ENCODE measurements around the gene SPDYC. TPM values are rescaled to one million over a fixed set of nuclear protein-coding genes. Genes with fewer than 3 reads are reported as not detected.

SPDYC gene
- total RNA-seq, 2 experiments from 2014 or later: not detected

- BruUV-seq (replicated peaks): no TSS peak
- Histone ChIP-seq H2AFZ (ENCODE audit: low read length) (peak within 1 kb of the TSS; percentile 78), H3K9me3 (ENCODE audit: low read length) (no peaks in the 10 kb centered on the region), H3K79me2 (ENCODE audit: insufficient read depth, low read depth, low read length) (peaks cover 52% of the 10 kb centered on the region), H3K27ac (ENCODE audit: low read depth, low read length, poor library complexity, severe bottlenecking) (peak within 1 kb of the TSS; percentile 98), H3K36me3 (ENCODE audit: insufficient read depth, low read length) (peaks cover 46% of the 10 kb centered on the region), H4K20me1 (ENCODE audit: insufficient read depth, low read length) (no peaks in the 10 kb centered on the region), H3K4me2 (ENCODE audit: low read length) (peak within 1 kb of the TSS; percentile 99), H3K4me1 (ENCODE audit: insufficient read depth, low read length, poor library complexity, severe bottlenecking) (peaks cover 43% of the 10 kb centered on the region), H3K9me2 (ENCODE audit: insufficient read depth, low read length) (no peaks in the 10 kb centered on the region), H3K4me3 (ENCODE audit: low read depth, low read length, poor library complexity, severe bottlenecking) (peak within 1 kb of the TSS; percentile 98)
- DNase-seq (ENCODE audit: low spot score): peak; percentile 94
- ChIA-PET POLR2A (interaction anchor here (0.5 to 6.1 kb wide), 14 partner anchors 9 to 373 kb away, joined by 3 to 47 read pairs (median 4); partner anchors contain the start of genes ARL2, CAPN1, FAU and MRPL49), CTCF (ENCODE audit: unreplicated experiment) (interaction anchor here (0.5 kb wide), 1 partner anchor 79 kb away, joined by 3 read pairs; no protein-coding TSS in a partner anchor)
- no peak for TF ChIP-seq EZH2phosphoT487 (IDR thresholded peaks at IDR 0.05; ENCODE audit: borderline replicate concordance, low read depth, low read length)
- no peak for TF ChIP-seq CTCF (conservative IDR thresholded peaks at IDR 0.05; ENCODE audit: low read length)
- intact Hi-C loops (cut with micrococcal nuclease; ENCODE audit: unreplicated experiment): loop anchor here (5.0 kb wide), 2 partner anchors 33 to 282 kb away; no protein-coding TSS in a partner anchor
Observed at GRCh38 chr11:65134240-65134951, 35.6 kb upstream of the SPDYC start, which contains the start of gene SYVN1. TSS of gene SYVN1 (minus strand) at chr11:65134519. CDS start at chr11:65133601, 918 bp downstream.

DNA sequence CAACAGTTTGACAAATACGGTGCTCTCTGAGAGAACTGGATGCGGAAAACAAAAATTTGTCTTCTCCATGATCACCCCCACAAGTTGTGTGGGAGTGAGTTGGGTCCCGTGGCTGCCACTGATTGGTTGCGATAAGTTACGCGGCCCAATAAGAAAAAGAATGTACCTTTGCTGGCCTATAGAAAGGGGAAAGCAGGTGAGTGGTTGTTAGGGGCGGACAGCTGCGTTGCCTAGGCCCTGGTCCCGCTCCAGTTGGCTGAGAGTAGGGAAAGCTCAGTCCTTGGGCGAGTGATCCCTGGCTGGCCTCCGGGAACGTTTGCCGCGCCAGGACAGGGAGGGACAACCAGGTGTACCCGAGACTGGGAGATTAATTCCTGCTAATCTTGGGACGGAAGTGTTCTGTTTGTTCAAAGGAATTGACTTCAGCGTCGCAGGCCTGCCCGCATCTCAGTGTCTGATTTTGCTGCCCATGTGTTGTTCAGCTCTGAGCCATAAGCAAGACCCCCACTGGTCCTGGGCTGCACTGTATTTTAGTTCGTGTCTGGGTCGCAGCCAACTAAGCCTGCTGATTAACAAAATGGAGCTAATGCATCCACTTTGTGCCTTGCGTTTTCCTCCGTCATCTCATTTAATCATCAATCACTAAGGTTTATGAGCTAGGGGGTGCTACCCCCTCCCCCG is 34.9 kb upstream of the SPDYC start:
- Histone ChIP-seq H3K4me3 (ENCODE audit: low read depth, low read length, poor library complexity, severe bottlenecking) (peak overlapping the region; percentile 98), H3K4me2 (ENCODE audit: low read length) (peak overlapping the region; percentile 99), H3K9me2 (ENCODE audit: insufficient read depth, low read length) (no peaks in the 10 kb centered on the region), H4K20me1 (ENCODE audit: insufficient read depth, low read length) (no peaks in the 10 kb centered on the region), H3K9me3 (ENCODE audit: low read length) (no peaks in the 10 kb centered on the region), H3K27ac (ENCODE audit: low read depth, low read length, poor library complexity, severe bottlenecking) (peak overlapping the region; percentile 98), H3K4me1 (ENCODE audit: insufficient read depth, low read length, poor library complexity, severe bottlenecking) (peaks cover 36% of the 10 kb centered on the region), H3K79me2 (ENCODE audit: insufficient read depth, low read depth, low read length) (peaks cover 46% of the 10 kb centered on the region), H2AFZ (ENCODE audit: low read length) (peak overlapping the region; percentile 78), H3K36me3 (ENCODE audit: insufficient read depth, low read length) (peaks cover 39% of the 10 kb centered on the region)
- BruUV-seq (replicated peaks): TSS peak; percentile 70
- ChIA-PET CTCF (ENCODE audit: unreplicated experiment) (interaction anchor here (0.5 to 1.5 kb wide), 2 partner anchors 47 to 80 kb away, joined by 3 to 5 read pairs; partner anchors contain the start of gene CAPN1), POLR2A (interaction anchor here (0.5 to 6.1 kb wide), 17 partner anchors 10 to 437 kb away, joined by 3 to 47 read pairs (median 4); partner anchors contain the start of genes ARL2, CAPN1, FAM89B and FAU)
- intact Hi-C loops (cut with micrococcal nuclease; ENCODE audit: unreplicated experiment): loop anchor here (5.0 kb wide), 2 partner anchors 32 to 283 kb away; no protein-coding TSS in a partner anchor
- TF ChIP-seq CTCF (conservative IDR thresholded peaks at IDR 0.05; ENCODE audit: low read length): no peak
- no peak for TF ChIP-seq EZH2phosphoT487 (IDR thresholded peaks at IDR 0.05; ENCODE audit: borderline replicate concordance, low read depth, low read length)
- DNase-seq (ENCODE audit: low spot score): peak; percentile 96

All from OCI-LY7 (cell line).